Subcutaneous abdominal adipose tissue (tissue), 5 donors: ENCODE measurements around the gene BMPER.
"Not testable (repeated sequence)": the region's sequence is repeated elsewhere in the genome, so short reads cannot be mapped to it uniquely, and the experiment has no call there.

Source experiments
- H3K27ac ChIP-seq: one replicate; pipeline ENCODE4 v1.7.0; 2013; ENCODE audit warnings: low read depth, mild to moderate bottlenecking, inconsistent platforms, low read length, moderate library complexity
- H3K27me3 ChIP-seq, 5 donors: one replicate each; pipeline ENCODE4 v1.7.0; 2013; ENCODE audit warnings: low read length in 5 of 5, inconsistent platforms in 1 of 5; ENCODE audit not compliant: control insufficient read depth in 5 of 5, insufficient read depth in 4 of 5
- H3K36me3 ChIP-seq, 5 donors: one replicate each; pipeline ENCODE4 v1.7.0; 2013; ENCODE audit warnings: low read length in 5 of 5; ENCODE audit not compliant: control insufficient read depth in 5 of 5, insufficient read depth in 5 of 5
- H3K4me1 ChIP-seq, 5 donors: one replicate each; pipeline ENCODE4 v1.7.0; 2013; ENCODE audit warnings: low read length in 5 of 5, mild to moderate bottlenecking in 3 of 5, moderate library complexity in 1 of 5; ENCODE audit not compliant: control insufficient read depth in 5 of 5, insufficient read depth in 5 of 5
- H3K4me3 ChIP-seq, 5 donors: one replicate each; pipeline ENCODE4 v1.7.0; 2013; ENCODE audit warnings: low read length in 5 of 5, low read depth in 1 of 5
- H3K9ac ChIP-seq, 5 donors: one replicate each; pipeline ENCODE4 v1.7.0; 2013; ENCODE audit warnings: low read length in 5 of 5, mild to moderate bottlenecking in 4 of 5, moderate library complexity in 3 of 5
- H3K9me3 ChIP-seq, 5 donors: one replicate each; pipeline ENCODE4 v1.7.0; 2013; ENCODE audit warnings: low read length in 5 of 5; ENCODE audit not compliant: control insufficient read depth in 5 of 5
- donor health status: healthy.
- donor health status: healthy.
- donor health status: healthy.
- donor health status: healthy.
- donor health status: healthy.

BMPER gene

GRCh38 chr7:34165927-34166550, 260.7 kb downstream of the BMPER start:
- no peak overlapping the region for H3K4me3 ChIP-seq
- peaks cover 0 to 19% (median 6%) of the 10 kb centered on the region in 5 donors for H3K4me1 ChIP-seq
- no peak overlapping the region for H3K27ac ChIP-seq
- no peaks in the 10 kb centered on the region for H3K36me3 ChIP-seq
- H3K27me3 ChIP-seq = no peaks in the 10 kb centered on the region
- H3K9me3 ChIP-seq = no peaks in the 10 kb centered on the region
- H3K9ac ChIP-seq = no peak overlapping the region

DNA sequence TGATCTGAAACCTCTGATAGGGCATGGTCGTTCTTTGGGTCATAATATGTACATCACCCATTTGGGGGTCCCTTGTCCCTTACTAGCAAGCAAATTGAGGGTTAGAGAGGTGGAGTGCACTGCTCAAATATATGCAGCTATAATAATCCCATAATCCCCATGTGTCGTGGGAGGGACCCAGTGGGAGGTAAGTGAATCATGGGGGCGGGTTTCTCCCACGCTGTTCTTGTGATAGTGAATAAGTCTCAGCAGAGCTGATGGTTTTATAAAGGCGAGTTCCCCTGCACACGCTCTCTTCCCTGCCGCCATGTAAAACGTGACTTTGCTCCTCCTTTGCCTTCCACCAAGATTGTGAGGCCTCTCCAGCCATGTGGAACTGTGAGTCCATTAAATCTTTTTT, 262.7 kb downstream of the BMPER start:
- H3K36me3 ChIP-seq = no peaks in the 10 kb centered on the region
- no peaks in the 10 kb centered on the region for H3K27me3 ChIP-seq
- no peak overlapping the region for H3K9ac ChIP-seq
- H3K4me3 ChIP-seq = no peak overlapping the region
- peaks cover 0 to 19% (median 6%) of the 10 kb centered on the region in 5 donors for H3K4me1 ChIP-seq
- no peaks in the 10 kb centered on the region for H3K9me3 ChIP-seq
- no peak overlapping the region for H3K27ac ChIP-seq

DNA sequence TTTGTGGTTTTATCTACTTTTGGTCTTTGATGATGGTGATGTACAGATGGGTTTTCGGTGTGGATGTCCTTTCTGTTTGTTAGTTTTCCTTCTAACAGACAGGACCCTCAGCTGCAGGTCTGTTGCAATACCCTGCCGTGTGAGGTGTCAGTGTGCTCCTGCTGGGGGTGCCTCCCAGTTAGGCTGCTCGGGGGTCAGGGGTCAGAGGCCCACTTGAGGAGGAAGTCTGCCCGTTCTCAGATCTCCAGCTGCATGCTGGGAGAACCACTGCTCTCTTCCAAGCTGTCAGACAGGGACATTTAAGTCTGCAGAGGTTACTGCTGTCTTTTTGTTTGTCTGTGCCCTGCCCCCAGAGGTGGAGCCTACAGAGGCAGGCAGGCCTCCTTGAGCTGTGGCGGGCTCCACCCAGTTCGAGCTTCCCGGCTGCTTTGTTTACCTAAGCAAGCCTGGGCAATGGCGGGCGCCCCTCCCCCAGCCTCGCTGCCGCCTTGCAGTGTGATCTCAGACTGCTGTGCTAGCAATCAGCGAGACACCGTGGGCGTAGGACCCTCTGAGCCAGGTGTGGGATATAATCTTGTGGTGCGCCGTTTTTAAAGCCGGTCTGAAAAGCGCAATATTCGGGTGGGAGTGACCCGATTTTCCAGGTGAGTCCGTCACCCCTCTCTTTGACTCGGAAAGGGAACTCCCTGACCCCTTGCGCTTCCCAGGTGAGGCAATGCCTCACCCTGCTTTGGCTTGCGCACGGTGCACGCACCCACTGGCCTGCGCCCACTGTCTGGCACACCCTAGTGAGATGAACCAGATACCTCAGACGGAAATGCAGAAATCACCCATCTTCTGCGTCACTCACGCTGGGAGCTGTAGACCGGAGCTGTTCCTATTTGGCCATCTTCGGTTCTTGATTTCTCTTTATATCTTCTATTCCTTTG, 269.6 kb downstream of the BMPER start:
- H3K4me3 ChIP-seq, H3K9me3 ChIP-seq, H3K9ac ChIP-seq, H3K4me1 ChIP-seq, H3K27me3 ChIP-seq, H3K36me3 ChIP-seq, H3K27ac ChIP-seq: not testable (repeated sequence)

GRCh38 chr7:34175837-34176236, 270.5 kb downstream of the BMPER start:
- no peak overlapping the region for H3K27ac ChIP-seq
- no peak overlapping the region for H3K4me3 ChIP-seq
- no peaks in the 10 kb centered on the region for H3K27me3 ChIP-seq
- peaks cover 0 to 5% (median 0%) of the 10 kb centered on the region in 5 donors for H3K4me1 ChIP-seq
- no peaks in the 10 kb centered on the region for H3K36me3 ChIP-seq
- H3K9ac ChIP-seq = no peak overlapping the region
- H3K9me3 ChIP-seq = no peaks in the 10 kb centered on the region

DNA sequence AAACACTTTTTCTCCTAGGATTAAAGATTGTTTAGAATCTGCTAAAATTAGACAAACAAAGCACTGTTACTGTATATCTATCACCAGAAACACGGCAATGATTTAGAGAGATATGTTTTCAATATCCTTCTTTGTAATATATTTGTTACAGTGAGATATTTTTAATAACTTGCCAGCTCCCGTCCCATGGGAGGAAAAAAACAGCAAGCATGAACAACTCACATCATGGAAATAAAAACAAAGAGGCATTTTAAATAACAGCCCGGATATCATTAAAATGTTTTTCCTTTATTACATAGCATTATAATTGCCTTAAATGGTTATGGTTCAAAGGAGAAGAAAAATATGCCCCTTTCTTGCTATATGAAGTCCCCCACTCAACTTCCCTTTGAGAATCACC, 272.1 kb downstream of the BMPER start:
- Histone ChIP-seq H3K4me1 (peaks cover 0 to 5% (median 0%) of the 10 kb centered on the region in 5 donors), H3K36me3 (no peaks in the 10 kb centered on the region), H3K27ac (no peak overlapping the region), H3K9ac (no peak overlapping the region), H3K4me3 (no peak overlapping the region), H3K27me3 (no peaks in the 10 kb centered on the region), H3K9me3 (no peaks in the 10 kb centered on the region)

- Histone ChIP-seq H3K27ac (no peak overlapping the region), H3K9ac (no peak overlapping the region), H3K4me1 (peaks cover 0 to 5% (median 0%) of the 10 kb centered on the region in 5 donors), H3K9me3 (no peaks in the 10 kb centered on the region), H3K27me3 (no peaks in the 10 kb centered on the region), H3K36me3 (no peaks in the 10 kb centered on the region), H3K4me3 (no peak overlapping the region)
These were observed 276.1 kb downstream of the BMPER start for GRCh38 chr7:34181271-34181958.

DNA sequence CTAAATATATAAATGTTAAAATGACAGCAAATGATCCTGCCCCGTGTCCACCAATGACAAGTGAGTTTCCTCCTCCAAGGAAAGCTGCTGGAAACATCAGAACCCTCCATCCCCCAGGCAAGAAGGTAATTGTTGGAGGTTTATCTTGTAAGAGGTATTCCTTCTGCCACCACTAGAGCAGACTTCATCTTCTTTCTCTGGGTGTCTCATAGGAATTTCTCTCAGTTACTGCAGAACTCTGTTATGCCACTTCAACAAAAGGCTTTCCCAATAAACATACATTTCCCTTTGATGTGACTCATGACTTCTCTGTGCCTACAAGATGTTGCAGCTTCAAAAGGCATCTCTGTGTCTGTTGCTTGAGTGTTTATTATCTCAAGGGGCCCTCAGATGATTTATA, 279.1 kb downstream of the BMPER start:
- Histone ChIP-seq H3K9me3 (no peaks in the 10 kb centered on the region), H3K36me3 (no peaks in the 10 kb centered on the region), H3K4me3 (no peak overlapping the region), H3K27ac (no peak overlapping the region), H3K9ac (no peak overlapping the region), H3K27me3 (no peaks in the 10 kb centered on the region), H3K4me1 (no peaks in the 10 kb centered on the region)

GRCh38 chr7:34187798-34188307, 282.5 kb downstream of the BMPER start:
- Histone ChIP-seq H3K4me1 (no peaks in the 10 kb centered on the region), H3K27me3 (no peaks in the 10 kb centered on the region)

GRCh38 chr7:34189031-34189430, 283.7 kb downstream of the BMPER start:
- Histone ChIP-seq H3K27ac (no peak overlapping the region), H3K36me3 (no peaks in the 10 kb centered on the region), H3K9me3 (no peaks in the 10 kb centered on the region), H3K27me3 (no peaks in the 10 kb centered on the region), H3K4me1 (no peaks in the 10 kb centered on the region), H3K9ac (no peak overlapping the region), H3K4me3 (no peak overlapping the region)

More at GRCh38 chr7:34187798-34188307, 282.5 kb downstream of the BMPER start:
- Histone ChIP-seq H3K27ac (no peak overlapping the region), H3K9ac (no peak overlapping the region), H3K9me3 (no peaks in the 10 kb centered on the region), H3K4me3 (no peak overlapping the region), H3K36me3 (no peaks in the 10 kb centered on the region)

DNA sequence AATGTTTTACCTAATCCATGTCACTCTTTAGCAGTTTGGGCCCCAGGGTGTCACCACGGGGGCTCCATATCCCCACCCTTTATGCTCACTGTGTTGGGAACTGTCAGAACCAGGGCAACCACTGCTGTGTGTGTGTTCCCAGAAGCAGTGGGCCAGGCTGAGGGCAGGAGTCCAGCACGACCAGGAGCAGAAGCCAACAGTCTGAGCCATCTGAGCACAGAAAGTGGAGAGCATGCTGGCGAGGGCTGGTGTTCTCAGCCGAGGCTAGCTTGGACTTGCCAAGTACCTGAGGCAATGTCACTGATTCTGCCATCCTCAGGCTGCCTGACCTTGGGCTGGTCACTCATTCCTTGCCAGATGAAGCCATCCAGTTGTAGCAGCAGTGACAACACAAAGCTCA, 285.0 kb downstream of the BMPER start:
- Histone ChIP-seq H3K9ac (no peak overlapping the region), H3K36me3 (no peaks in the 10 kb centered on the region), H3K27ac (no peak overlapping the region), H3K9me3 (no peaks in the 10 kb centered on the region), H3K4me3 (no peak overlapping the region), H3K27me3 (no peaks in the 10 kb centered on the region), H3K4me1 (no peaks in the 10 kb centered on the region)
